ENCODE measurements around the gene MYO5A.
"Not testable (repeated sequence)": the region's sequence is repeated elsewhere in the genome, so short reads cannot be mapped to it uniquely, and the experiment has no call there.

MYO5A gene

GRCh38 chr15:52324109-52324508, 204.6 kb downstream of the MYO5A start:
- DNase-seq, result no peak

- no peak for DNase-seq
Measured at GRCh38 chr15:52318729-52319500, 209.8 kb downstream of the MYO5A start.

DNA sequence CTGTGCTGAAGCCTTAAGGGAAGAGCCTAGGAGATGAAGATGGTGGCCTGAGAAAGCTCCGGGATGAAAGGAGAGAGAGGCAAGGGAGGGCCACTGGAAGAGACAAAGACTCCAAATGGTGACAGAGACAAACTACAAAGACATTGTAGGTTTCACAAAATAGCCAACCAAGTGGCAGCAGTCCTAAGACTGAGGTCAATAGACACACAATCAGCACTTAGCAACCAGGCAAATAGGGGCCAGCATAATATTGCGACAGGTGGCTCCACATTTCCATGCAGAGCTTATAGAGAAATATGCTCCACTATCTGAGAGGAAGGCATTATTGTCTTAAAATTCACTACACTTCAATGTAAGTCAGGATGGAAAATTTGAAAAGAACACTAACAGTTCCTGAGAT, 211.0 kb downstream of the MYO5A start:
- no peak for DNase-seq

GRCh38 chr15:52317022-52317421, 211.7 kb downstream of the MYO5A start:
- no peak for DNase-seq

DNA sequence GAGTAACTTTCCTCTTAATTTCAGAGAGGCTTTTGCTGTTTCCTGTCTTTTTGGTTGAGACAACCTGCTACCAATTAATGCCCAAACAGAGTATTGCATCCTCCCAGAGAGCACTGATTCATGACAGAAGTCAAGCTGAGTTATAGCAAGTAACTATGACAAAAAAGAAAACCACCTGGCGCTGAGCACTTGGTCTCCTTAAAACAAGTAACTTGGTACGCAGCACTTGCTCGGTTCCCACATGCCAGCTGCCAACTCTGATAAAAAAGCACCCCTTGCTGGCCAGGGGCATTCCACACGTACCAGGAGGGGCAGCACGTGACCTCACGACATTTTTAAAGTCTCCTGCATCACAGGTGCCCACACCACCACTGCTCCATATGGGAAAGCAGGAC, 219.5 kb downstream of the MYO5A start:
- no peak for DNase-seq

DNA sequence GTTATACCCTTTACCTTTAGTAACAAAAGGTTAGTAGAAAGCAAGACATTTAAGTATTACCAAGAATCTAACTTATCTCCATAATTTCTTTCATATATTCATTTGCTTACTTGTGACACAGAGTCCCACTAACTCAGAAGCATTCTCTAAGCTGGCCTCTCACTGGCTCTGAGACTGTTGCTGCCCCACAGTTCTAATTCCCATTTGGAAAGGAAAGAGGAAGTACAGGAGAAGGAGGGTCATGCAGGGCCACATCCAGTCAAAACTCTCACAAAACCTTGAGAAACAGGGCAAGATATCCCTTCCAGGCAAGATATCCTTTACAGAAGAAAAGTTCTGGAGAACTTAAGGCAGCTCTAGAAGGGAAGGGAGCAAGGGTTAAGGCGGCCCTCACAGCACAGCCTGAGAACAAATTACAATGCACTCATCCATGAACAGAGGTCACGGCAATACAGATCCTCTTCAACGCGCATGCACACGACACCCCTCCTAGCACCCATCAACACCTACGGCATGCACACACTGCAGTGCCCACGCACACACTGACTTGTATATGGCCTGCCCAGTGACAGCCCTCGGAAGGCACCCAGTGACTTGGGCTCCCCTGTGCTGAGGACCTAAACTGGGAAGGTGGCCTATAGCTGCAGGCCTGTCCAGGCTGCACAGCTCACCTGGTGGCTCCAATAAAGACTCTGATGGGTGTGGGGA, 220.1 kb downstream of the MYO5A start:
- no peak for DNase-seq

GRCh38 chr15:52307847-52308246, 220.8 kb downstream of the MYO5A start:
- DNase-seq, result no peak

DNA sequence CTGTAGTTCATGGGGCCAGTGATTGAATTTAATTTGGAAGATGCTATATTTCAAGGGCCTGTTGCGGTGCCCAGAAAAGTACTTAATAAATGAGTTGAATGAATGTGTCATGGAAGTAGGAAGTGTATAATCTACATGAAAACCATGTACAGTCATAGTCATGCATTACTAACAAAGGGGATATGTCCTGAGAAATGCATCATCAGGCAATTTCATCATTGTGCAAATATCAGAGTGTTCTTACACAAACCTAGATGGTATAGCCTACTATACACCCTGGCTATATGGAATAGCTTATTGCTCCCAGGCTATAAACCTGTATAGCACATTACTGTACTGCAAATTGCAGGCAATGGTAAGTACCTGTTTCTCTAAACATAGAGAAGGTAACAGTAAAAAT, 222.4 kb downstream of the MYO5A start:
- no peak for DNase-seq

DNA sequence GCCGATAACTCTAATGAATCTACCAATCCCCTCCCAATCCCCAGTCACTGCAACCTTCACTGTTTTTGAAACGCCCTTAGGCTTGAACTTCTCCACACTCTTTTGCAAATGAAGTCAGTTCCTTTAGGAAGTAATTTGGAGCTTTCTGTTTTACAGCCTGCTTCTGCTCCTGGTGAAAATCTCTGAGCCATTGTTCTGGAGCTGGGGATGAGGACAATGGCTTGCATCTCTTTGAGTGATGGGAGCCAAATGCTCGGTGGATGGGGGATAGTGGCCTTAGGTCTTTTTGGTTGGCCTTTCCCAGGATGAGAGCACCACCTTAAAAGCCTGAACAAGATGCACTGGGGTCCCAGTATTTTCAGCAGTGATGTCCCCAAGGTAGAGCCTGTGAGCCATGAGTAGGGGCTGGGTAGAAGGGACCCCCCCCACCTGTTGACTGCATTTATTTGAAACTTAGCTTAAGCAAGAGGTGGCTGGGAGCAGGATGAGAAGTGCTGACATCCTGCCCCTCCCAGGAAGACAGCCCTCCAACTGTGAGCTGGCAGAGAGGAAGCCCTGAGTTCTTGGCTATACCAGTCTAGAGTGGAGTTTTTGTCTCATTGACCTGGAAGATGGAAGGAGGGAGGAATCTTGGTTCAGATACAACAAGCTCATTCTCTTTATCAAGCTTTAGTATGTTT, 225.4 kb downstream of the MYO5A start:
- DNase-seq, result no peak

GRCh38 chr15:52301265-52301847, 227.3 kb downstream of the MYO5A start:
- no peak for DNase-seq

GRCh38 chr15:52295421-52296001, 233.2 kb downstream of the MYO5A start, which contains the start of gene MYO5C:
TSS of gene MYO5C (minus strand) at chr15:52295804. CDS start at chr15:52295636, 168 bp downstream.
- DNase-seq, result peak; percentile 77

DNA sequence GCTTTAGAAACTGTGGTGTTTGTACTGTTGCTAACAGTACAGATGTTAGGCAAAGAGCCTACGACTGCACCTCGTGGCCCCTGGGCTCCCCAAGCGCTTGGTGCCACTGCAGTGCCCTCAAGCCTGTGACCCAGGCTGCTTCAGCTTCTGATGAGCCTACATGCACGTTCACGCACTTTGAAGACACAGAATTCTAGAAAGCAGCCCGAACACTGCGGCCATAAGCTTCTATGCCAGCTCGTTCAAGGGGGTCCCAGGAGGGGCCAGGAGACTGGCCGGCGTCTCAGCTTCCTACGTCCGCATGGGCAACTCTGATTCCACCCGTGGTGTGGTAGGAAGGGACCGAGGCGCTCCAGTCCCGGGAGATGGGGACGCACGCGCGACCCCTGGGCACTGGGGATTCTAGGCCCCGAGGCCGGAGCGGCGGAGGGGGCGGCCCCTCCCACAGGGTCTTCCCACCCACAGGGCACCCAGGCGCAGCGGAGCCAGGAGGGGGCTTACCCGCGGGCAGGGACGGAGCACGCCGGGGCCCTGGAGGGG, 233.7 kb downstream of the MYO5A start:
- DNase-seq, result no peak

DNA sequence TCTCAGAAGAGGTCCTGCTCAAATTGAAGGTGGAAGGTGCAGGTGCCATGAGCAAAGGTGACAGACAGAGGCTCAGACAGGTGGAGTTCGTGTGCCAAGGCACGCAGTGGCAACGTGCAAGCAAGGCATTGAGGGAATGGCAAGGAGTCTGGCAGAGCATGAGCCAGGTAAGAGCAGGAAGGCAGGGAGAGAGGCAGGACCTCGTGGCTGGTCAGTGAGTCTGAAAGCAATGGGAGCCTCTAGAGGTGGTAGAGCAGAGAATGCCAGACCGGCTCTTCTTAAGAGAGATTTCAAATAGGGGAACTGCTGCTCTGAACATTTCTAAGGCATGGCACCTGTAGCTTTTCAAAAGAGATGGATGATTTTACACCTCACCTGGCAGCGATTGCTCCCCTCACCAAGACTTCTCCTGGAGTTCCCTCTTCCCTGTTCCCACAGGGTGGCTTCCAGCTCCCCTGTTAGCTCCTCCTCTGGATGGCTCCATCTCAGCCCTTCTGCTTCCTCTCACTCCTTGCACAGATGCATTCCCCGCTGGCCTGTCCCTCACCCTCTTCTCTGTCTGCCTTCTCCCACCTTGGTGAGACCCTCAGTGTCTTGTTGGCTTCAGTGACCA, 235.8 kb downstream of the MYO5A start:
- DNase-seq, result no peak

GRCh38 chr15:52291204-52291603, 237.5 kb downstream of the MYO5A start:
- no peak for DNase-seq

DNA sequence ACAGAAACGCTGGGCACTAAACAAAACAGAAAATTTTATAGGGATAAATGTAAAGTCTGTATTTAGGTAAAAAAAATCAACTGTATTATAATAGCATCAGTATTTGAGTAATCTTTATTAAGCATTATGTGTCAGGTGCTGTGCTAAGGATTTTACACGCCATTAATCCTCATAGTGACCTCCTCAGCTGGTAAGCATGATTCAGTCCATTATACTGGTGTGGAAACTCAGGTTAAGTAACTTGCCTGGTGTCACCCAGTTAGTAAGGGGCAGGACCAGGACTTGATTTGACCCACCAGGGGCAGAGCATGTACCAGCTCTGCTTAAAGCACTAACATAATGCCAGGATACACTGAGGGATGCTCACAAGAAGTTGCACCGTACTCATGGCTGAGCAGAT, 237.9 kb downstream of the MYO5A start:
- no peak for DNase-seq

DNA sequence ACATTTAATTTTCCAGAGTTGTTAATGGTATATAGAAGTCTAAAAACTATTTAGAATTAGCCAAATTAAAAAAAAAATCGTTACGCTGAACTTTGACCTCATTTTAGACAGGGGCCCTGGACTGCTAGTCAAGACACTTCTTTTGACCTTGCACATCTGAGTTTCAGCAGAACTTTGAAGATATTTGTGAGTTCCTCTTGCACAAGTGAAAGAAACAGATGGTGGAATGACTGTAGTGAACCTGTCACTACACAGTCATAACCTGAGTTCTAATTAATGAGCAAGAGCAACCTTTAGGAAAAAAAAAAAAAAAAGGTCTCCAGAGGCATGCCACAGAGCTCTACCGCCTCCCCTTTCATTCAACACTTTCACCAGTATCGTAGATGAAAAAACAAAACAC, 238.4 kb downstream of the MYO5A start:
- no peak for DNase-seq

- no peak for DNase-seq
Measured at GRCh38 chr15:52289629-52290081, 239.0 kb downstream of the MYO5A start.

- DNase-seq, result no peak
Measured at GRCh38 chr15:52288986-52289385, 239.7 kb downstream of the MYO5A start.

- DNase-seq, result no peak
Measured at GRCh38 chr15:52288051-52288942, 240.4 kb downstream of the MYO5A start.

DNA sequence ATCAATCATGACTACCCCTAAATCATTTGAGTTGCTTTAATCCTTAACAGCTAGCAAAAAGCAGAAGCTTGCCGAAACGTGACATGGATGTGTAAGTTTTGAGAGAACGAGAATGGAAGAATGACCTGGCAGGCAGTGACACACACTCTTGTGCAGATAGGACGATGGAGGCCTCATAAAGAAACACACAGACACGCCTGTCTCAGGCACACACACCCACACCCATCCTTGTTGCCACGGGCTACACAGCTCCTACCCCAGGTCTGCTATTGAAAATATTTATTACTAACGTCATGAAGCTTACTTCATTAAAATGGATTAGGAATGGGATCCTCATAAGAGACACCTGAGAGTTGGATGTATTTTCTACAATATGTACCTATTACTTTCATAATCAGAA, 241.6 kb downstream of the MYO5A start:
- no peak for DNase-seq

DNA sequence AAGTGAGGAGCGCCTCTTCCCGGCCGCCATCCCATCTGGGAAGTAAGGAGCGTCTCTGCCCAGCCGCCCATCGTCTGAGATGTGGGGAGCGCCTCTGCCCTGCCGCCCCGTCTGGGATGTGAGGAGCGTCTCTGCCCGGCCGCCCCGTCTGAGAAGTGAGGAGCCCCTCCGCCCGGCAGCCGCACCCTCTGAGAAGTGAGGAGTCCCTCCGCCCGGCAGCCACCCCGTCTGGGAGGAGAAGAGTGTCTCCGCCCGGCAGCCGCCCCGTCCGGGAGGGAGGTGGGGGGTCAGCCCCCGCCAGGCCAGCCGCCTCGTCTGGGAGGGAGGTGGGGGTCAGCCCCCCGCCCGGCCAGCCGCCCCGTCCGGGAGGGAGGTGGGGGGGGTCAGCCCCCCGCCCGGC, 242.7 kb downstream of the MYO5A start:
- DNase-seq, result not testable (repeated sequence)
